Lung (tissue), 12 donors: ENCODE measurements around the gene KRT73. TPM values are rescaled to one million over a fixed set of nuclear protein-coding genes. Genes with fewer than 3 reads are reported as not detected.

ENCODE experiments used
- ATAC-seq: fragments of 200-7000 bp; cut with Tn5 transposase; one replicate; pipeline ENCODE4 v1.9.1; 2020; ENCODE audit warnings: moderate number of reproducible peaks; ENCODE audit not compliant: insufficient read depth, low FRiP score
- DNase-seq, 3 donors: peaks; one replicate each; pipeline ENCODE4 v3.0.0-alpha.2; 2013 to 2017
- H3K27ac ChIP-seq, 2 donors: one replicate each; pipeline ENCODE4 v1.5.1; 2013; ENCODE audit warnings: mild to moderate bottlenecking in 2 of 2, moderate library complexity in 2 of 2, control low read depth in 1 of 2, inconsistent platforms in 1 of 2, low read depth in 1 of 2, low read length in 1 of 2
- H3K27me3 ChIP-seq, 3 donors: one replicate each; pipeline ENCODE4 v1.5.1; 2013; ENCODE audit warnings: low read length in 2 of 3; ENCODE audit not compliant: control insufficient read depth in 3 of 3, insufficient read depth in 3 of 3
- H3K36me3 ChIP-seq, 4 donors: one replicate each; pipeline ENCODE4 v1.5.1; 2013; ENCODE audit warnings: low read length in 4 of 4, mild to moderate bottlenecking in 1 of 4, moderate library complexity in 1 of 4; ENCODE audit not compliant: control insufficient read depth in 4 of 4, insufficient read depth in 4 of 4
- H3K4me1 ChIP-seq, 5 donors: one replicate each; pipeline ENCODE4 v1.5.1; 2013; ENCODE audit warnings: low read length in 5 of 5, mild to moderate bottlenecking in 2 of 5, moderate library complexity in 1 of 5; ENCODE audit not compliant: control insufficient read depth in 5 of 5, insufficient read depth in 5 of 5
- H3K4me3 ChIP-seq: one replicate; pipeline ENCODE4 v1.5.1; 2013; ENCODE audit warnings: mild to moderate bottlenecking, control low read depth, moderate library complexity
- H3K9ac ChIP-seq, 2 donors: one replicate each; pipeline ENCODE4 v1.5.1; 2013; ENCODE audit warnings: low read length in 2 of 2, control low read depth in 1 of 2; ENCODE audit not compliant: insufficient read depth in 1 of 2
- H3K9me3 ChIP-seq, 4 donors: one replicate each; pipeline ENCODE4 v1.5.1; 2013; ENCODE audit warnings: low read length in 3 of 4, mild to moderate bottlenecking in 1 of 4, moderate library complexity in 1 of 4; ENCODE audit not compliant: control insufficient read depth in 4 of 4, insufficient read depth in 3 of 4
- CTCF ChIP-seq: IDR thresholded peaks from 2 replicates; pipeline ENCODE4 v1.5.1; 2012; ENCODE audit warnings: mild to moderate bottlenecking; ENCODE audit errors: control extremely low read depth, extremely low read depth
- WGBS, 2 donors: extraction: QIAGEN DNeasy Blood & Tissue Kit; methylation state at CpG; one replicate each; pipeline ENCODE4 v1.1.7; 2013; 5-methylcytosine and 5-hydroxymethylcytosine counted together
- polyA plus RNA-seq, 2 donors: library from polyadenylated mRNA; stranded (reverse); fragments of 200-250 nt; gene quantifications; one replicate each; pipeline ENCODE4 v1.2.1, GENCODE V29; 2013
- total RNA-seq, 2 donors: library from RNA; depleted of rRNA in 1 of 2; stranded (reverse); fragments of >200 nt in 1 of 2; gene quantifications; one replicate each; pipeline ENCODE4 v1.2.1, GENCODE V29; 2014 to 2021
- donor health status: control.
- donor health status: control.
- donor health status: Bipolar disorder and iron deficiency.
- donor health status: healthy.
- donor health status: DM: yes; HTN: yes; CAD: no.

The KRT73 gene
- total and polyA plus RNA-seq, 4 donors = 0.07 TPM; not detected in 3

GRCh38 chr12:52606581-52607218 lies 11.7 kb downstream of the KRT73 start:
- Histone ChIP-seq H3K27ac (no peak overlapping the region), H3K36me3 (no peaks in the 10 kb centered on the region), H3K27me3 (peaks cover under 1 to 40% (median 37%) of the 10 kb centered on the region in 3 donors), H3K4me3 (no peak overlapping the region), H3K9ac (no peak overlapping the region), H3K9me3 (peaks cover 0 to 1% (median 0%) of the 10 kb centered on the region in 4 donors), H3K4me1 (no peaks in the 10 kb centered on the region)
- 75 to 79% methylated on average over 7 of the region's 7 CpGs for WGBS, 2 donors
- DNase-seq (peak in 1 of 3 donors; percentile 5), ATAC-seq (no peak)
- TF ChIP-seq CTCF = no peak

- WGBS, 2 donors = 68 to 77% methylated on average over 3 of the region's 3 CpGs
- H3K9me3 ChIP-seq = peaks cover 0 to 2% (median 0%) of the 10 kb centered on the region in 4 donors
- DNase-seq (no peak), ATAC-seq (no peak)
- no peak overlapping the region for H3K4me3 ChIP-seq
- H3K4me1 ChIP-seq = no peaks in the 10 kb centered on the region
- H3K27me3 ChIP-seq = peaks cover 6 to 43% (median 37%) of the 10 kb centered on the region in 3 donors
- H3K36me3 ChIP-seq = no peaks in the 10 kb centered on the region
- no peak overlapping the region for H3K27ac ChIP-seq
- TF ChIP-seq CTCF = no peak
- no peak overlapping the region for H3K9ac ChIP-seq
Observed at GRCh38 chr12:52606096-52606495, 12.3 kb downstream of the KRT73 start.

DNA sequence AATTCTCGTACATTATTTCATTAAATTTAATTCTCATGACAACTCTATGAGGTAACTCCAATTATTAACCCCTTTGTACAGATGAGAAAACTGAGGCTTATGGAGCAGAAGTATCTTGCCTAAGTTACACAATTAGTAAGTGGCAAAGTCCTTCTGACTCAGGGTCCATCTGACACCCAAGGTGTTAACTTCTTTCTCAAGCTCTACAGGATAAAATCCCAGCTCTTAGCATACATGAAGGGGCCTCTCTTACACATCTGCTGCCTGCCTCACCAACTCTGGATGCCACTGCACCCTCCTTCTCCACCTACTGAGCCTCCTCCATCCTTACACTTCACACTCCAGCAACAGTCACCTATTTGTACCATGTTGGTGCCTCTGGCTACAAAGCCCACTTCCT lies 12.8 kb downstream of the KRT73 start:
- WGBS, 2 donors = 77% methylated on average over 1 of the region's 1 CpG
- ATAC-seq = no peak
- no peak overlapping the region for H3K9ac ChIP-seq

More for the DNA sequence above, 12.8 kb downstream of the KRT73 start:
- Histone ChIP-seq H3K27ac (no peak overlapping the region), H3K9me3 (peaks cover 0 to 4% (median 0%) of the 10 kb centered on the region in 4 donors), H3K4me3 (no peak overlapping the region), H3K36me3 (no peaks in the 10 kb centered on the region), H3K27me3 (peaks cover 6 to 48% (median 42%) of the 10 kb centered on the region in 3 donors), H3K4me1 (no peaks in the 10 kb centered on the region)
- no peak for DNase-seq
- TF ChIP-seq CTCF = no peak
